Measurements from ENCODE around the gene RHOG. TPM values are rescaled to one million over a fixed set of nuclear protein-coding genes. Genes with fewer than 3 reads are reported as not detected.

RHOG gene
- total and polyA plus RNA-seq, 9 of the 15 experiments (the other 6 are each of a cell fraction or from before 2014, with no cell fraction given): 22.6 to 162 (median 80.3) TPM

DNA sequence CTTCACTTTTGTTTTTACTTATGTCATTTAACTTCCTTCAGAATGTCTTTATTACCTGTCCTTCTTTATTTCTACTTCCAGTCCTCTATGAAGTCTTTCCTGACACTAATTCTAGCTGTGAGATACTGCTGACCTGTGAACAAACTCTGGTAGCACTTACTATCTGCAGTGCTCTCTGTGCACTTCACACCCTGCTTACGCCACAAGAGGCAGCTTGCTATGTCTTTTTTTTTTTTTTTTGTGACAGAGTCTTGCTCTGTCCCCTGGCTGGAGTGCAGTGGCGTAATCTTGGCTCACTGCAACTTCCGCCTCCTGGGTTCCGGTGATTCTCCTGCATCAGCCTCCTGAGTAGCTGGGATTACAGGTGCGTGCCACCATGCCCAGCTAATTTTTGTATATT, 25.4 kb upstream of the RHOG start (continued):
- TF ChIP-seq, protein P1, sequence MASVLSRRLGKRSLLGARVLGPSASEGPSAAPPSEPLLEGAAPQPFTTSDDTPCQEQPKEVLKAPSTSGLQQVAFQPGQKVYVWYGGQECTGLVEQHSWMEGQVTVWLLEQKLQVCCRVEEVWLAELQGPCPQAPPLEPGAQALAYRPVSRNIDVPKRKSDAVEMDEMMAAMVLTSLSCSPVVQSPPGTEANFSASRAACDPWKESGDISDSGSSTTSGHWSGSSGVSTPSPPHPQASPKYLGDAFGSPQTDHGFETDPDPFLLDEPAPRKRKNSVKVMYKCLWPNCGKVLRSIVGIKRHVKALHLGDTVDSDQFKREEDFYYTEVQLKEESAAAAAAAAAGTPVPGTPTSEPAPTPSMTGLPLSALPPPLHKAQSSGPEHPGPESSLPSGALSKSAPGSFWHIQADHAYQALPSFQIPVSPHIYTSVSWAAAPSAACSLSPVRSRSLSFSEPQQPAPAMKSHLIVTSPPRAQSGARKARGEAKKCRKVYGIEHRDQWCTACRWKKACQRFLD (CRISPR knock-in tag; IDR thresholded peaks at IDR 0.05): no peak; the same call in 1 of the 2 replicates
- TF ChIP-seq, protein P2, sequence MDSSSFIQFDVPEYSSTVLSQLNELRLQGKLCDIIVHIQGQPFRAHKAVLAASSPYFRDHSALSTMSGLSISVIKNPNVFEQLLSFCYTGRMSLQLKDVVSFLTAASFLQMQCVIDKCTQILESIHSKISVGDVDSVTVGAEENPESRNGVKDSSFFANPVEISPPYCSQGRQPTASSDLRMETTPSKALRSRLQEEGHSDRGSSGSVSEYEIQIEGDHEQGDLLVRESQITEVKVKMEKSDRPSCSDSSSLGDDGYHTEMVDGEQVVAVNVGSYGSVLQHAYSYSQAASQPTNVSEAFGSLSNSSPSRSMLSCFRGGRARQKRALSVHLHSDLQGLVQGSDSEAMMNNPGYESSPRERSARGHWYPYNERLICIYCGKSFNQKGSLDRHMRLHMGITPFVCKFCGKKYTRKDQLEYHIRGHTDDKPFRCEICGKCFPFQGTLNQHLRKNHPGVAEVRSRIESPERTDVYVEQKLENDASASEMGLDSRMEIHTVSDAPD (CRISPR knock-in tag; IDR thresholded peaks at IDR 0.05): no peak
- TF ChIP-seq ZNF140 (CRISPR knock-in tag; IDR thresholded peaks at IDR 0.05) (no peak), ZNF830 (CRISPR knock-in tag; IDR thresholded peaks at IDR 0.05) (no peak), HDAC3 (IDR thresholded peaks at IDR 0.05; ENCODE audit: borderline replicate concordance, partially characterized antibody) (no peak), NFIC (IDR thresholded peaks at IDR 0.05) (no peak; the same call in 1 of the 2 replicates), ZNF354B (CRISPR knock-in tag; IDR thresholded peaks at IDR 0.05) (no peak), HDAC6 (IDR thresholded peaks at IDR 0.05; ENCODE audit: low read depth, low read length) (no peak), BMI1 (IDR thresholded peaks at IDR 0.05; ENCODE audit: low read length) (no peak), RFX1 (IDR thresholded peaks at IDR 0.05) (no peak)
- TF ChIP-seq, protein P3, sequence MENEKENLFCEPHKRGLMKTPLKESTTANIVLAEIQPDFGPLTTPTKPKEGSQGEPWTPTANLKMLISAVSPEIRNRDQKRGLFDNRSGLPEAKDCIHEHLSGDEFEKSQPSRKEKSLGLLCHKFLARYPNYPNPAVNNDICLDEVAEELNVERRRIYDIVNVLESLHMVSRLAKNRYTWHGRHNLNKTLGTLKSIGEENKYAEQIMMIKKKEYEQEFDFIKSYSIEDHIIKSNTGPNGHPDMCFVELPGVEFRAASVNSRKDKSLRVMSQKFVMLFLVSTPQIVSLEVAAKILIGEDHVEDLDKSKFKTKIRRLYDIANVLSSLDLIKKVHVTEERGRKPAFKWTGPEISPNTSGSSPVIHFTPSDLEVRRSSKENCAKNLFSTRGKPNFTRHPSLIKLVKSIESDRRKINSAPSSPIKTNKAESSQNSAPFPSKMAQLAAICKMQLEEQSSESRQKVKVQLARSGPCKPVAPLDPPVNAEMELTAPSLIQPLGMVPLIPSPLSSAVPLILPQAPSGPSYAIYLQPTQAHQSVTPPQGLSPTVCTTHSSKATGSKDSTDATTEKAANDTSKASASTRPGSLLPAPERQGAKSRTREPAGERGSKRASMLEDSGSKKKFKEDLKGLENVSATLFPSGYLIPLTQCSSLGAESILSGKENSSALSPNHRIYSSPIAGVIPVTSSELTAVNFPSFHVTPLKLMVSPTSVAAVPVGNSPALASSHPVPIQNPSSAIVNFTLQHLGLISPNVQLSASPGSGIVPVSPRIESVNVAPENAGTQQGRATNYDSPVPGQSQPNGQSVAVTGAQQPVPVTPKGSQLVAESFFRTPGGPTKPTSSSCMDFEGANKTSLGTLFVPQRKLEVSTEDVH (IDR thresholded peaks at IDR 0.05; ENCODE audit: low read depth, partially characterized antibody): no peak
- TF ChIP-seq, protein P4, sequence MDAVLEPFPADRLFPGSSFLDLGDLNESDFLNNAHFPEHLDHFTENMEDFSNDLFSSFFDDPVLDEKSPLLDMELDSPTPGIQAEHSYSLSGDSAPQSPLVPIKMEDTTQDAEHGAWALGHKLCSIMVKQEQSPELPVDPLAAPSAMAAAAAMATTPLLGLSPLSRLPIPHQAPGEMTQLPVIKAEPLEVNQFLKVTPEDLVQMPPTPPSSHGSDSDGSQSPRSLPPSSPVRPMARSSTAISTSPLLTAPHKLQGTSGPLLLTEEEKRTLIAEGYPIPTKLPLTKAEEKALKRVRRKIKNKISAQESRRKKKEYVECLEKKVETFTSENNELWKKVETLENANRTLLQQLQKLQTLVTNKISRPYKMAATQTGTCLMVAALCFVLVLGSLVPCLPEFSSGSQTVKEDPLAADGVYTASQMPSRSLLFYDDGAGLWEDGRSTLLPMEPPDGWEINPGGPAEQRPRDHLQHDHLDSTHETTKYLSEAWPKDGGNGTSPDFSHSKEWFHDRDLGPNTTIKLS (IDR thresholded peaks at IDR 0.05; ENCODE audit: borderline replicate concordance, low read depth): no peak
- TF ChIP-seq, protein P5, sequence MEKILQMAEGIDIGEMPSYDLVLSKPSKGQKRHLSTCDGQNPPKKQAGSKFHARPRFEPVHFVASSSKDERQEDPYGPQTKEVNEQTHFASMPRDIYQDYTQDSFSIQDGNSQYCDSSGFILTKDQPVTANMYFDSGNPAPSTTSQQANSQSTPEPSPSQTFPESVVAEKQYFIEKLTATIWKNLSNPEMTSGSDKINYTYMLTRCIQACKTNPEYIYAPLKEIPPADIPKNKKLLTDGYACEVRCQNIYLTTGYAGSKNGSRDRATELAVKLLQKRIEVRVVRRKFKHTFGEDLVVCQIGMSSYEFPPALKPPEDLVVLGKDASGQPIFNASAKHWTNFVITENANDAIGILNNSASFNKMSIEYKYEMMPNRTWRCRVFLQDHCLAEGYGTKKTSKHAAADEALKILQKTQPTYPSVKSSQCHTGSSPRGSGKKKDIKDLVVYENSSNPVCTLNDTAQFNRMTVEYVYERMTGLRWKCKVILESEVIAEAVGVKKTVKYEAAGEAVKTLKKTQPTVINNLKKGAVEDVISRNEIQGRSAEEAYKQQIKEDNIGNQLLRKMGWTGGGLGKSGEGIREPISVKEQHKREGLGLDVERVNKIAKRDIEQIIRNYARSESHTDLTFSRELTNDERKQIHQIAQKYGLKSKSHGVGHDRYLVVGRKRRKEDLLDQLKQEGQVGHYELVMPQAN (IDR thresholded peaks at IDR 0.05; ENCODE audit: borderline replicate concordance): no peak
- TF ChIP-seq, protein P6, sequence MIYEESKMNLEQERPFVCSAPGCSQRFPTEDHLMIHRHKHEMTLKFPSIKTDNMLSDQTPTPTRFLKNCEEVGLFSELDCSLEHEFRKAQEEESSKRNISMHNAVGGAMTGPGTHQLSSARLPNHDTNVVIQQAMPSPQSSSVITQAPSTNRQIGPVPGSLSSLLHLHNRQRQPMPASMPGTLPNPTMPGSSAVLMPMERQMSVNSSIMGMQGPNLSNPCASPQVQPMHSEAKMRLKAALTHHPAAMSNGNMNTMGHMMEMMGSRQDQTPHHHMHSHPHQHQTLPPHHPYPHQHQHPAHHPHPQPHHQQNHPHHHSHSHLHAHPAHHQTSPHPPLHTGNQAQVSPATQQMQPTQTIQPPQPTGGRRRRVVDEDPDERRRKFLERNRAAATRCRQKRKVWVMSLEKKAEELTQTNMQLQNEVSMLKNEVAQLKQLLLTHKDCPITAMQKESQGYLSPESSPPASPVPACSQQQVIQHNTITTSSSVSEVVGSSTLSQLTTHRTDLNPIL (CRISPR knock-in tag; IDR thresholded peaks at IDR 0.05): no peak
- TF ChIP-seq, protein P7, sequence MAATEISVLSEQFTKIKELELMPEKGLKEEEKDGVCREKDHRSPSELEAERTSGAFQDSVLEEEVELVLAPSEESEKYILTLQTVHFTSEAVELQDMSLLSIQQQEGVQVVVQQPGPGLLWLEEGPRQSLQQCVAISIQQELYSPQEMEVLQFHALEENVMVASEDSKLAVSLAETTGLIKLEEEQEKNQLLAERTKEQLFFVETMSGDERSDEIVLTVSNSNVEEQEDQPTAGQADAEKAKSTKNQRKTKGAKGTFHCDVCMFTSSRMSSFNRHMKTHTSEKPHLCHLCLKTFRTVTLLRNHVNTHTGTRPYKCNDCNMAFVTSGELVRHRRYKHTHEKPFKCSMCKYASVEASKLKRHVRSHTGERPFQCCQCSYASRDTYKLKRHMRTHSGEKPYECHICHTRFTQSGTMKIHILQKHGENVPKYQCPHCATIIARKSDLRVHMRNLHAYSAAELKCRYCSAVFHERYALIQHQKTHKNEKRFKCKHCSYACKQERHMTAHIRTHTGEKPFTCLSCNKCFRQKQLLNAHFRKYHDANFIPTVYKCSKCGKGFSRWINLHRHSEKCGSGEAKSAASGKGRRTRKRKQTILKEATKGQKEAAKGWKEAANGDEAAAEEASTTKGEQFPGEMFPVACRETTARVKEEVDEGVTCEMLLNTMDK (IDR thresholded peaks at IDR 0.05; ENCODE audit: borderline replicate concordance, insufficient read depth, low read depth, low read length, poor library complexity, severe bottlenecking): peak; percentile 50

Measured in K562 (cell line).